Hepatocyte (in vitro differentiated cells): ENCODE results near the gene KRT75. TPM values are rescaled to one million over a fixed set of nuclear protein-coding genes. Genes with fewer than 3 reads are reported as not detected.

Experiments
- DNase-seq: peaks from one replicate; pipeline ENCODE4 v3.0.0-alpha.2; 2016; ENCODE audit warnings: low spot score
- H2AFZ ChIP-seq: fragments of 200-600 bp; sonication (generic); 2 replicates; pipeline ENCODE4 v1.6.0; 2016; ENCODE audit warnings: antibody characterized with exemption, mild to moderate bottlenecking
- H3K27ac ChIP-seq: fragments of 200-600 bp; sonication (generic); 2 replicates; pipeline ENCODE4 v1.5.1; 2016; ENCODE audit warnings: mild to moderate bottlenecking
- H3K27me3 ChIP-seq: fragments of 200-600 bp; sonication (generic); 2 replicates; pipeline ENCODE4 v1.6.1; 2016
- H3K36me3 ChIP-seq: fragments of 200-600 bp; sonication (generic); replicated peaks from 2 replicates; pipeline ENCODE4 v1.5.1; 2016; ENCODE audit warnings: low read depth; ENCODE audit not compliant: insufficient read depth
- H3K4me1 ChIP-seq: fragments of 200-600 bp; sonication (generic); 2 replicates; pipeline ENCODE4 v1.5.1; 2016; ENCODE audit warnings: mild to moderate bottlenecking, moderate library complexity; ENCODE audit not compliant: insufficient read depth
- H3K4me2 ChIP-seq: fragments of 200-600 bp; sonication (generic); 2 replicates; pipeline ENCODE4 v1.6.0; 2016
- H3K4me3 ChIP-seq: fragments of 200-600 bp; sonication (generic); 2 replicates; pipeline ENCODE4 v1.5.1; 2016; ENCODE audit warnings: mild to moderate bottlenecking
- H3K79me2 ChIP-seq: fragments of 200-600 bp; sonication (generic); 2 replicates; pipeline ENCODE4 v1.6.0; 2017; ENCODE audit warnings: mild to moderate bottlenecking
- H3K9me2 ChIP-seq: fragments of 200-600 bp; sonication (generic); replicated peaks from 2 replicates; pipeline ENCODE4 v1.6.0; 2017; ENCODE audit warnings: mild to moderate bottlenecking; ENCODE audit not compliant: insufficient read depth
- H3K9me3 ChIP-seq: fragments of 200-600 bp; sonication (generic); 2 replicates; pipeline ENCODE4 v1.5.1; 2016; ENCODE audit warnings: low read depth, mild to moderate bottlenecking
- H4K20me1 ChIP-seq: fragments of 200-600 bp; sonication (generic); 2 replicates; pipeline ENCODE4 v1.6.0; 2016; ENCODE audit warnings: mild to moderate bottlenecking; ENCODE audit not compliant: insufficient read depth, poor library complexity, severe bottlenecking
- CTCF ChIP-seq: fragments of 200-600 bp; sonication (generic); IDR thresholded peaks from 2 replicates; pipeline ENCODE4 v1.5.1; 2016; ENCODE audit warnings: antibody characterized with exemption, mild to moderate bottlenecking; ENCODE audit not compliant: poor library complexity
- EZH2 ChIP-seq: fragments of 200-600 bp; sonication (generic); IDR thresholded peaks from 2 replicates; pipeline ENCODE4 v1.6.1; 2016; ENCODE audit warnings: antibody characterized with exemption, mild to moderate bottlenecking, borderline replicate concordance
- EZH2phosphoT487 ChIP-seq: fragments of 200-600 bp; sonication (generic); IDR thresholded peaks from one replicate; pipeline ENCODE4 v1.6.1; 2018; ENCODE audit warnings: antibody characterized with exemption, mild to moderate bottlenecking, low read depth, moderate library complexity; ENCODE audit not compliant: unreplicated experiment, severe bottlenecking
- WGBS: methylation state at CpG from one replicate; pipeline ENCODE4 v1.1.6; 2016; ENCODE audit warnings: low lambda C conversion rate; ENCODE audit errors: missing lambda C conversion rate; 5-methylcytosine and 5-hydroxymethylcytosine counted together
- polyA plus RNA-seq: library from polyadenylated mRNA; unstranded; fragments of >200 nt; fragmentation: Nextera tagmentation; extraction: Ambion mirVana; gene quantifications from 2 replicates; pipeline ENCODE4 v1.2.1, GENCODE V29; 2016
- total RNA-seq: library from RNA; depleted of rRNA; stranded (reverse); fragments of >200 nt; gene quantifications from 2 replicates; pipeline ENCODE4 v1.2.3, GENCODE V29; 2014

Gene KRT75
- total and polyA plus RNA-seq, 2 experiments from 2014 or later, result not detected

DNA sequence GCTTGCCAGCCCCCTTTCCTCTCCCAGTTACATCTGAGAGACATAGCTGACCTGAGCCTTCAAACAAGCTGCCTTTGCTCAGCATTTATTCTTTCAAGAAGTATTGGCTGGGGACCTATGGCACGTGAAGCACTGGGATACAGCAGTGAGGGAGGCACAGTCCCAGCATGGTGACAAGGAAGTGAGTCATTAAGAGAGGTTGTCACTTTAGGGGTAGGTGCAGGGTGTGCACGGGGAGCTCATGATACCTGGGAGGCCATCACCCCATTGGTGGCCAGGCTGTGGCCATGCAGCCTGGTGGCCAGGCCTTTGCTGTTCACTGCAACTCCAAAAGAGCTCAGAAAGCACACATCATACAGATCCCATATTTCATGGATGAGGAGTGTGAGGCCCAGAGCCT is 5.7 kb upstream of the KRT75 start:
- DNase-seq, result no peak
- no peaks in the 10 kb centered on the region for H4K20me1 ChIP-seq

DNA sequence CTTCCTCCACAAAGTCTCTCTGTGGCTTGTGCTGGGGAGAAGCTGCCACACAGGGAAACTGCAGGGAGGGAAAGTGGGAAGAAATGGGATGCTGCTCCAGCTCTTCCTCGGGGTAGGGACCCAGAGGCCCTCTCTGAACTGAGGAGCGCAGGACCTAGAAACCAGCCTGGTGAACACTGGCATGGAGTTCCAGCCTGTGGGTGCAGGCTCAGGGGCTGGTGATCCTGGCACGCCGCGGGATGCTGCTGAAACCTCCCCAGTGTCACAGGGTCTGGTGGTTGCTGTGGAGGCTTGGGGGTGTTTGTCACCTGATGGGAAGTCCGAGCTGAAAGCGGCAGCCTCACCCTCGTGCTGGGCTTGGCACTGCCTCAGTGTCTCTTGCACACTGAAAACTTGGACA is 5.2 kb upstream of the KRT75 start:
- Histone ChIP-seq H4K20me1 (no peaks in the 10 kb centered on the region), H3K9me3 (no peaks in the 10 kb centered on the region), H3K36me3 (no peaks in the 10 kb centered on the region), H3K9me2 (no peaks in the 10 kb centered on the region), H3K27me3 (no peaks in the 10 kb centered on the region), H3K79me2 (no peaks in the 10 kb centered on the region), H3K4me2 (no peak overlapping the region), H3K27ac (no peak overlapping the region), H2AFZ (no peak overlapping the region), H3K4me3 (no peak overlapping the region), H3K4me1 (peaks cover 24% of the 10 kb centered on the region)
- 84% methylated on average over 8 of the region's 8 CpGs for WGBS
- no peak for DNase-seq
- TF ChIP-seq EZH2phosphoT487, result no peak
- no peak for TF ChIP-seq CTCF
- TF ChIP-seq EZH2, result no peak

More for the DNA sequence above, 5.7 kb upstream of the KRT75 start:
- Histone ChIP-seq H3K4me3 (no peak overlapping the region), H3K27me3 (no peaks in the 10 kb centered on the region), H3K27ac (peak overlapping the region; percentile 76), H3K36me3 (no peaks in the 10 kb centered on the region), H2AFZ (no peak overlapping the region), H3K4me1 (peaks cover 24% of the 10 kb centered on the region), H3K4me2 (no peak overlapping the region), H3K9me3 (no peaks in the 10 kb centered on the region), H3K9me2 (no peaks in the 10 kb centered on the region), H3K79me2 (no peaks in the 10 kb centered on the region)
- TF ChIP-seq CTCF (no peak), EZH2phosphoT487 (no peak), EZH2 (no peak)
- 88% methylated on average over 2 of the region's 2 CpGs for WGBS

- Histone ChIP-seq H3K4me3 (no peak overlapping the region), H3K27ac (no peak overlapping the region), H3K36me3 (no peaks in the 10 kb centered on the region), H3K9me3 (no peaks in the 10 kb centered on the region), H3K79me2 (no peaks in the 10 kb centered on the region), H4K20me1 (no peaks in the 10 kb centered on the region), H3K9me2 (no peaks in the 10 kb centered on the region), H3K27me3 (no peaks in the 10 kb centered on the region), H3K4me2 (no peak overlapping the region), H3K4me1 (peaks cover 24% of the 10 kb centered on the region), H2AFZ (no peak overlapping the region)
- TF ChIP-seq EZH2phosphoT487 (no peak), EZH2 (no peak), CTCF (no peak)
- no peak for DNase-seq
- 93% methylated on average over 8 of the region's 8 CpGs for WGBS
Measured at GRCh38 chr12:52438305-52439301, 4.4 kb upstream of the KRT75 start.
